GM12873 (cell line): ENCODE data around the gene FRMD3.

Source experiments
- CTCF ChIP-seq: IDR thresholded peaks from 2 replicates; pipeline ENCODE4 v1.5.1; 2012; ENCODE audit warnings: low read depth, mild to moderate bottlenecking, moderate library complexity, low read length, control low read depth; ENCODE audit not compliant: insufficient read depth; ENCODE audit errors: missing control alignments

The FRMD3 gene

GRCh38 chr9:83264315-83264714 lies 273.9 kb downstream of the FRMD3 start:
- TF ChIP-seq CTCF: no peak

GRCh38 chr9:83259558-83259957 lies 278.6 kb downstream of the FRMD3 start:
- TF ChIP-seq CTCF: no peak

GRCh38 chr9:83257937-83258891 lies 280.0 kb downstream of the FRMD3 start:
- TF ChIP-seq CTCF: no peak

- no peak for TF ChIP-seq CTCF
Measured at GRCh38 chr9:83247732-83248131, 290.5 kb downstream of the FRMD3 start.

GRCh38 chr9:83245979-83246659 lies 292.1 kb downstream of the FRMD3 start:
- TF ChIP-seq CTCF: no peak

- no peak for TF ChIP-seq CTCF
Measured at GRCh38 chr9:83242066-83242465, 296.1 kb downstream of the FRMD3 start.

GRCh38 chr9:83240671-83241070 lies 297.5 kb downstream of the FRMD3 start:
- no peak for TF ChIP-seq CTCF
